Naive thymus-derived CD4-positive, alpha-beta T cell (primary cell): Measurements from ENCODE around the gene NDUFA6. TPM values are rescaled to one million over a fixed set of nuclear protein-coding genes. Genes with fewer than 3 reads are reported as not detected.
"Not testable (repeated sequence)": the region's sequence is repeated elsewhere in the genome, so short reads cannot be mapped to it uniquely, and the experiment has no call there.

Source experiments
- ATAC-seq: fragments of 150-1000 bp; cut with Tn5 transposase; 2 replicates; pipeline ENCODE4 v1.10.0; 2021; ENCODE audit warnings: mild to moderate bottlenecking, moderate library complexity
- CTCF ChIA-PET: fragments of 350-600 bp; sonication (Branson Sonifier 250); formaldehyde crosslinking; loops from one replicate; lab custom pipeline; 2021; ENCODE audit warnings: antibody characterized with exemption; lab: Charles Lee
- POLR2A ChIA-PET: fragments of 350-600 bp; sonication (Branson Sonifier 250); formaldehyde crosslinking; loops from one replicate; lab custom pipeline; 2021; ENCODE audit warnings: antibody characterized with exemption, inconsistent platforms; lab: Charles Lee
- DNase-seq, 9 donors: peaks; one replicate each; pipeline versions ENCODE4 v3.0.0 to v3.0.0-alpha.2; 2020 to 2022; ENCODE audit warnings: mixed read lengths in 1 of 9
- H3K27ac ChIP-seq: one replicate; pipeline ENCODE4 v1.7.0; 2013; ENCODE audit warnings: mild to moderate bottlenecking, low read depth, low read length, moderate library complexity
- H3K27me3 ChIP-seq, 2 donors: one replicate each; pipeline ENCODE4 v1.7.0; 2013; ENCODE audit warnings: low read length in 2 of 2, mild to moderate bottlenecking in 2 of 2, moderate library complexity in 2 of 2; ENCODE audit not compliant: control insufficient read depth in 2 of 2, insufficient read depth in 2 of 2
- H3K36me3 ChIP-seq, 3 experiments: 1 replicate in 2 of 3; 2 replicates in 1 of 3; pipeline ENCODE4 v1.7.0; 2013; ENCODE audit warnings: low read length in 3 of 3, mild to moderate bottlenecking in 3 of 3, moderate library complexity in 1 of 3; ENCODE audit not compliant: insufficient read depth in 3 of 3, control insufficient read depth in 2 of 3
- H3K4me1 ChIP-seq, 2 donors: one replicate each; pipeline ENCODE4 v1.7.0; 2013; ENCODE audit warnings: low read length in 2 of 2, mild to moderate bottlenecking in 2 of 2, moderate library complexity in 1 of 2; ENCODE audit not compliant: control insufficient read depth in 2 of 2, insufficient read depth in 2 of 2
- H3K4me3 ChIP-seq: 2 replicates; pipeline ENCODE4 v1.7.0; 2013; ENCODE audit warnings: mild to moderate bottlenecking, low read length
- H3K9me3 ChIP-seq, 3 experiments: 1 replicate in 2 of 3; 2 replicates in 1 of 3; pipeline ENCODE4 v1.7.0; 2013; ENCODE audit warnings: low read length in 3 of 3; ENCODE audit not compliant: control insufficient read depth in 2 of 3
- H3K27ac Mint-ChIP-seq, 9 donors: one replicate each; pipeline ENCODE4 v1.8.0; 2020 to 2022; ENCODE audit warnings: mixed read lengths in 9 of 9, mild to moderate bottlenecking in 8 of 9, moderate library complexity in 5 of 9, inconsistent platforms in 2 of 9
- H3K27me3 Mint-ChIP-seq, 5 donors: one replicate each; pipeline ENCODE4 v1.8.0; 2021 to 2022; ENCODE audit warnings: mixed read lengths in 5 of 5, mild to moderate bottlenecking in 1 of 5
- H3K36me3 Mint-ChIP-seq, 5 donors: one replicate each; pipeline ENCODE4 v1.8.0; 2020 to 2022; ENCODE audit warnings: mixed read lengths in 5 of 5, mild to moderate bottlenecking in 3 of 5, inconsistent platforms in 1 of 5
- H3K4me1 Mint-ChIP-seq, 7 donors: one replicate each; pipeline ENCODE4 v1.8.0; 2020 to 2022; ENCODE audit warnings: mixed read lengths in 7 of 7, mild to moderate bottlenecking in 3 of 7, inconsistent platforms in 1 of 7
- H3K4me3 Mint-ChIP-seq, 10 donors: one replicate each; pipeline ENCODE4 v1.8.0; 2020 to 2022; ENCODE audit warnings: mild to moderate bottlenecking in 10 of 10, mixed read lengths in 10 of 10, moderate library complexity in 6 of 10, inconsistent platforms in 2 of 10
- H3K9me3 Mint-ChIP-seq, 11 donors: one replicate each; pipeline ENCODE4 v1.8.0; 2020 to 2022; ENCODE audit warnings: mixed read lengths in 11 of 11, mild to moderate bottlenecking in 4 of 11, inconsistent platforms in 1 of 11, moderate library complexity in 1 of 11
- intact Hi-C, 2 donors: fragments of 100-400 bp; cut with micrococcal nuclease; formaldehyde crosslinking; loops; one replicate each; pipeline ENCODE4 v1.15.1; 2023
- polyA plus RNA-seq, 2 donors: library from polyadenylated mRNA; unstranded; fragments of 300-500 nt; fragmentation: Illumina TruSeq; gene quantifications; one replicate each; pipeline ENCODE4 v1.2.3, GENCODE V29; 2021
- total RNA-seq, 6 experiments: library from RNA in 5 of 6; stranded (reverse) in 5 of 6; gene quantifications; 1 replicate in 5 of 6; 2 replicates in 1 of 6; pipeline ENCODE4 v1.2.3 and lab custom pipeline; 2021 to 2026

Gene NDUFA6
- total and polyA plus RNA-seq, 7 experiments from 2014 or later: 35.0 to 123 (median 43.1) TPM

DNA sequence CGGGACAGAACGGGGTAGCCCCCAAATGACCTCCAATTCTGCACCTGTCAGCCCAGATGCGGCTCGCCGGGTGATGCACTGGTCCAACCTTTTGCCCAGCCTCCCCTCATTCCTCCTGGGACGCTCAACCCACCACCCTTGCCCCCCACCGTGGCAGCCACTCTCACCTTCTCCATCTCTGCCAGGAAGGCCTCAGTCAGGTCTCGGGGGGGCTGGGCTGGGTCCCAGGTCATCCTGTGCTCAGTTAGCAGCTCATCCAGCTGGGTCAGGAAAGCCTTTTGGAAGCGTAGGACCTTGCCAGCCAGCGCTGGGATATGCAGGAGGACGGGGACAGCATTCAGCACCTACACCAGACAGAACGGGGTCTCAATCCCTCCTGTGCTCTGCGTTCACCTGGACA, 37.4 kb upstream of the NDUFA6 start:
- ATAC-seq, H3K4me1 ChIP-seq, H3K9me3 ChIP-seq, H3K27me3 Mint-ChIP-seq, H3K36me3 Mint-ChIP-seq, POLR2A ChIA-PET, DNase-seq, H3K27ac ChIP-seq, H3K27me3 ChIP-seq, H3K36me3 ChIP-seq, H3K4me3 ChIP-seq, CTCF ChIA-PET, H3K4me3 Mint-ChIP-seq, H3K9me3 Mint-ChIP-seq, intact Hi-C loops, H3K4me1 Mint-ChIP-seq: not testable (repeated sequence)
- H3K27ac Mint-ChIP-seq: peak overlapping the region in 1 of 9 donors; percentile 38

DNA sequence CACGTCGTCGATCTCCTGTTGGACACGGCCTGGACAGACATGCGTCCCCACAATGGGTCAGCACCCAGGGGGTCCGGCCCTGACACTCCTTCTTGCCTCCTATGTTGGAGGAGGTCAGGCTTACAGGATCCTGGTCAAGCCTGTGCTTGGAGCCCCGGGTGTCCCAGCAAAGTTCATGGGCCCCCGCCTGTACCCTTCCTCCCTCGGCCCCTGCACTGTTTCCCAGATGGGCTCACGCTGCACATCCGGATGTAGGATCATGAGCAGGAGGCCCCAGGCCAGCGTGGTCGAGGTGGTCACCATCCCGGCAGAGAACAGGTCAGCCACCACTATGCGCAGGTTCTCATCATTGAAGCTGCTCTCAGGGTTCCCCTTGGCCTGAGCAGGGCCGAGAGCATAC, 37.0 kb upstream of the NDUFA6 start:
- no peaks in the 10 kb centered on the region for H3K27me3 Mint-ChIP-seq
- intact Hi-C loops: no loop called here
- peaks cover 0 to 6% (median under 1%) of the 10 kb centered on the region in 7 donors for H3K4me1 Mint-ChIP-seq
- H3K27me3 ChIP-seq: no peaks in the 10 kb centered on the region
- DNase-seq (no peak), ATAC-seq (no peak)
- no peak overlapping the region for H3K27ac ChIP-seq
- no peaks in the 10 kb centered on the region for H3K36me3 Mint-ChIP-seq
- no peaks in the 10 kb centered on the region for H3K36me3 ChIP-seq
- no peak overlapping the region for H3K4me3 ChIP-seq
- H3K4me1 ChIP-seq: no peaks in the 10 kb centered on the region
- ChIA-PET CTCF (no interaction called here), POLR2A (no interaction called here)
- no peak overlapping the region for H3K27ac Mint-ChIP-seq
- H3K9me3 ChIP-seq: no peaks in the 10 kb centered on the region
- no peak overlapping the region for H3K4me3 Mint-ChIP-seq
- no peaks in the 10 kb centered on the region for H3K9me3 Mint-ChIP-seq

DNA sequence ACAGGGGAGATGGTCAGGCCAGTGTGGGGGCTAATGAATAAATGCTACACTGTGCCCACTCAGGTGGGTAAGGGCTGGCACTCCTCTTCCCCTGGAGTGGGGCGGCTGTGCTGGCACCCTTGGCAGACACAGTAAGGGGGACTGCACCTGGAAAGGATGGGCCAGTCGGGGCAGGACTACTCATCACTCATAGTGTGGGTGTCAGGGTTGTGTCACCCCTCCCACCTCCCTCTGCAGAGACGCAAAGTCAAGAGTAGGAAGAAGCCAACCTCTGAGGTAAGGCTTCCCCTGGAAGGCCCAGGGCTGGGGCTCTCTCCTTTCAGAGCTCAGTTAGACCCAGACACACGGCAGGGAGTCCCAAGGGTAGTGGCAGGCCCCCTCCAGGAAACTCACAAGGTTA, 33.0 kb upstream of the NDUFA6 start:
- H3K9me3 Mint-ChIP-seq, intact Hi-C loops, H3K27me3 Mint-ChIP-seq, H3K27ac Mint-ChIP-seq, H3K27me3 ChIP-seq, H3K36me3 Mint-ChIP-seq, H3K4me3 ChIP-seq, H3K36me3 ChIP-seq, CTCF ChIA-PET, H3K4me3 Mint-ChIP-seq, H3K9me3 ChIP-seq, H3K27ac ChIP-seq, ATAC-seq, DNase-seq: not testable (repeated sequence)
- H3K4me1 Mint-ChIP-seq: peaks cover 31 to 42% (median 40%) of the 10 kb centered on the region in 7 donors
- POLR2A ChIA-PET: interaction anchor here (0.7 kb wide), 1 partner anchor 84 kb away, joined by 3 read pairs; no protein-coding TSS in a partner anchor
- H3K4me1 ChIP-seq: peaks cover 16 to 18% of the 10 kb centered on the region in 2 donors

DNA sequence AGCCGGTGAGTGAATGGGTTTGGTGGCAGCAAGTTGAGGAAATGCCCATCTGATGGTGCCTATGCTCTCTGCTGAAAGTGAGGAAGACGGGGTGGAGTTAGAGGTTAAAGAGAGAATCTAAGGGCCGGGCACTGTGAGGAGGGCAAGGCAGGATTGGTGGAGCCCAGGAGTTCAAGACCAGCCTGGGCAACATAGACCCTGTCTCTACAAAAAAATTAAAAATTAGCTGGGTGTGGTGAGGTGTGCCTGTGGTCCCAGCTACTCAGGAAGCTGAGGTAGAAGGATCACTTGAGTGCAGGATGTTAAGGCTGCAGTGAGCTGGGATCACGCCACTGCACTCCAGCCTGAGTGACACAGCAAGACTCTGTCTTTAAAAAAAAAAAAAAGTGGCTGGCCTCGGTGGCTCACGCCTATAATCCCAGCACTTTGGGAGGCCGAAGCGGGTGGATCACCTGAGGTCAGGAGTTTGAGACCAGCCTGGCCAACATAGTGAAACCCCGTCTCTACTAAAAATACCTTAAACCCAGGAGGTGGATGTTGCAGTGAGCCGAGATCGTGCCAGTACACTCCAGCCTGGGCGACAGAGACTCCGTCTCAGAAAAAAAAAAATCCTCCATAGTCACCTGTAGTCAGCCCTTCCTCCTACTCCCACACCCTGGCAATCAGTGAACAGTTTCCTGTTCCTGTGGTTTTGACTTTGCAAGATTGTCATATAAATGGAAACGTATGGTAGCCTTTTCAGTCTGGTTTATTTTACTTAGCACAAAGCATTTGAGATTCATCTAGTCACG, 29.9 kb upstream of the NDUFA6 start:
- ATAC-seq: peak; percentile 89
- DNase-seq: peak in 8 of 9 donors; percentile 48 to 77 (median 66)
- H3K36me3 Mint-ChIP-seq: peaks cover 0 to 20% (median 8%) of the 10 kb centered on the region in 5 donors
- peak overlapping the region; percentile 16 for H3K27ac ChIP-seq
- peak overlapping the region; percentile 68 to 91 (median 84) for H3K4me3 Mint-ChIP-seq
- H3K4me3 ChIP-seq: peak overlapping the region; percentile 9
- H3K9me3 Mint-ChIP-seq: peaks cover 0 to 17% (median 2%) of the 10 kb centered on the region in 11 donors
- H3K9me3 ChIP-seq, H3K36me3 ChIP-seq, H3K27me3 ChIP-seq, H3K27me3 Mint-ChIP-seq: not testable (repeated sequence)
- POLR2A ChIA-PET: interaction anchor here (0.7 to 0.9 kb wide), 3 partner anchors 31 to 1566 kb away, joined by 3 to 4 read pairs (median 3); no protein-coding TSS in a partner anchor
- H3K4me1 Mint-ChIP-seq: peaks cover 28 to 50% (median 43%) of the 10 kb centered on the region in 7 donors
- peaks cover 16 to 18% of the 10 kb centered on the region in 2 donors for H3K4me1 ChIP-seq
- H3K27ac Mint-ChIP-seq: peak overlapping the region; percentile 72 to 92 (median 84)
- intact Hi-C loops: loop anchor here (2.0 kb wide), 1 partner anchor 30 kb away; the partner anchor contains the start of gene NDUFA6 (in 2 of the 2)
- CTCF ChIA-PET: interaction anchor here (0.7 to 1.0 kb wide), 2 partner anchors 44 to 195 kb away, joined by 3 read pairs; no protein-coding TSS in a partner anchor

DNA sequence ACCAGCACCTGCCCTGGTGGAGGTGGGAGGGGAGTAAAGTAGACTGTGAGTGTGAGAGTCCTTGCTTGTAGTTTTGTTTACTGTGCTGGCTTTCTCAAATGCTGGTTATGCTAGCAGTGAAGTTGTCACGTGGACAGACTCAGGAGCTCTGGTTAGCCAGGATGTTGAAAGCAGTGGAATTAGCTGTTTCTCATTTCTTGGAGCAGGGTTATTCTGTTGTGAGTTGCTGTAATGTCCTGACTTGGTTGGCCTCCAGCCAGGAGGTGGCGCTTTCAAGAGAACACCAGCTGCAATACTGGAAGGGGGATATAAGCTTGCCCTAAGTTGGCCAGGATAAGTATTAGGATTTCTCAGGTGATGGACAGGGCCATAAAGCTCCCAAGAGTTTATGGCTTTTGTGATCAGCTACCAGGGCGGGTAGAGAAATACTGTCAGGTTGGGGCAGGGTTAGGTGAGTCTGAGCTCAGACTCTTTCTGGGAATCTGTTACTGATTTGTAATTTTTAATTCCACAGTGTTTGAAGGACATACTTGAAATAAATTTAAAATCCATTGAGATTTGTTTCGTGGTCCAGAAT, 26.4 kb upstream of the NDUFA6 start:
- Mint-ChIP-seq H3K27me3 (no peaks in the 10 kb centered on the region), H3K4me1 (peaks cover 26 to 42% (median 36%) of the 10 kb centered on the region in 7 donors), H3K4me3 (no peak overlapping the region), H3K36me3 (peaks cover 5 to 31% (median 18%) of the 10 kb centered on the region in 5 donors), H3K27ac (no peak overlapping the region), H3K9me3 (peaks cover 0 to 32% (median 14%) of the 10 kb centered on the region in 11 donors)
- H3K27ac ChIP-seq: no peak overlapping the region
- no peaks in the 10 kb centered on the region for H3K36me3 ChIP-seq
- peaks cover 0 to 18% (median 4%) of the 10 kb centered on the region in 3 experiments for H3K9me3 ChIP-seq
- ChIA-PET CTCF (interaction anchor here (1.0 to 1.1 kb wide), 2 partner anchors 27 to 36 kb away, joined by 3 read pairs; partner anchors contain the start of gene NDUFA6), POLR2A (interaction anchor here (0.9 kb wide), 1 partner anchor 26 kb away, joined by 6 read pairs; the partner anchor contains the start of gene NDUFA6)
- intact Hi-C loops: no loop called here
- H3K4me1 ChIP-seq: peaks cover 16 to 18% of the 10 kb centered on the region in 2 donors
- H3K27me3 ChIP-seq: no peaks in the 10 kb centered on the region
- no peak overlapping the region for H3K4me3 ChIP-seq
- ATAC-seq (no peak), DNase-seq (no peak)

DNA sequence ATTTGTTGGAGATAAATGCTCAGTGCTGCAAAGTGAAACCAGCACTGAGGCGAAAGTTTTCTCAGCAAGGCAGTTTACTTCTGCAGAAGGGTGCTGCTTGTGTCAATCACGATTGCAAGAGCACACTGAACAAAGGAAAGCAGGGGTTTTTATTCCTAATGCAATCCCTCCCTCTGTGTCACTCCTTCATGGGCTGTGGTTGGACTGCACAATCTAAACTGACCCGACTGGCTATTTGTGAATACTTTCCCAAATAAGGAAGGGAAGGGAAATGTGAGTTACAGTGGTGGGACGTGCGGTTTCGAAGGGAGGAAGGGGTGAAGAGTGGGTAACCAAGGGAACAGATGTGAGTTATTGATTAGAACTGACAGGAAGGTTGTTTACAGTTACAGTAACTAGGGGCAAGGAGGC, 24.9 kb upstream of the NDUFA6 start:
- H3K9me3 Mint-ChIP-seq: peaks cover 0 to 32% (median 14%) of the 10 kb centered on the region in 11 donors
- H3K4me3 Mint-ChIP-seq, intact Hi-C loops, H3K27ac Mint-ChIP-seq, POLR2A ChIA-PET, H3K27me3 Mint-ChIP-seq, H3K27ac ChIP-seq, H3K4me1 ChIP-seq, CTCF ChIA-PET, H3K27me3 ChIP-seq, H3K4me3 ChIP-seq, DNase-seq, H3K36me3 ChIP-seq, ATAC-seq: not testable (repeated sequence)
- peaks cover 14 to 27% (median 22%) of the 10 kb centered on the region in 7 donors for H3K4me1 Mint-ChIP-seq
- peaks cover 0 to 18% (median 4%) of the 10 kb centered on the region in 3 experiments for H3K9me3 ChIP-seq
- H3K36me3 Mint-ChIP-seq: peaks cover 5 to 31% (median 18%) of the 10 kb centered on the region in 5 donors
